NT2/D1 (cell line): ENCODE measurements around the gene ZSWIM5.

Experiments
- YY1 ChIP-seq: IDR thresholded peaks from 2 replicates; pipeline ENCODE4 v1.6.1; 2011; ENCODE audit not compliant: insufficient read length, insufficient read depth
- ZNF274 ChIP-seq: IDR thresholded peaks from 2 replicates; pipeline ENCODE4 v1.6.1; 2011; ENCODE audit warnings: mild to moderate bottlenecking, low read depth, low read length

DNA sequence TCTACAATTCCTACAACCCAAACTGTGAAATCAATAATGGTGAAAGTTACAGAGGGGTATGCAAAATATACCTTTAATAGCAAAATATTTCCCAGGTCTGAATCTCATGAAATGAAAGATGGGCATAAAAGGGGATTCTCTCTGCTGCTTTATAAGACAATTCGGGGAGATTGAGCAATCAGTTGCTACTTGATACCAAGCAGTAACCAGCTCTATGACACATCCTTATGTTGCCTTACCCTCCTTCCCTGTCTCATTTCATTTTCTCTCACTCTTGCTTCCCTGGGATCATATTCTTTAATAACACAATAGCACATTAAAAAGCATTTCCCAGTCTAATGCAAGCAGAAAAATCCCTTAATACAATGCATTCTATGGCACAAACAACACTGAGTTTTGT is 29.0 kb downstream of the ZSWIM5 start:
- TF ChIP-seq ZNF274, result no peak
- TF ChIP-seq YY1, result no peak
